Islet of Langerhans (tissue), 1 donor: Measurements from ENCODE around the gene ZBTB7C.

Source experiments
- FAIRE-seq: peaks from one replicate; lab custom pipeline; 2011; peaks lifted over from hg19 to GRCh38; lab: Jason Lieb, UNC

Gene ZBTB7C

DNA sequence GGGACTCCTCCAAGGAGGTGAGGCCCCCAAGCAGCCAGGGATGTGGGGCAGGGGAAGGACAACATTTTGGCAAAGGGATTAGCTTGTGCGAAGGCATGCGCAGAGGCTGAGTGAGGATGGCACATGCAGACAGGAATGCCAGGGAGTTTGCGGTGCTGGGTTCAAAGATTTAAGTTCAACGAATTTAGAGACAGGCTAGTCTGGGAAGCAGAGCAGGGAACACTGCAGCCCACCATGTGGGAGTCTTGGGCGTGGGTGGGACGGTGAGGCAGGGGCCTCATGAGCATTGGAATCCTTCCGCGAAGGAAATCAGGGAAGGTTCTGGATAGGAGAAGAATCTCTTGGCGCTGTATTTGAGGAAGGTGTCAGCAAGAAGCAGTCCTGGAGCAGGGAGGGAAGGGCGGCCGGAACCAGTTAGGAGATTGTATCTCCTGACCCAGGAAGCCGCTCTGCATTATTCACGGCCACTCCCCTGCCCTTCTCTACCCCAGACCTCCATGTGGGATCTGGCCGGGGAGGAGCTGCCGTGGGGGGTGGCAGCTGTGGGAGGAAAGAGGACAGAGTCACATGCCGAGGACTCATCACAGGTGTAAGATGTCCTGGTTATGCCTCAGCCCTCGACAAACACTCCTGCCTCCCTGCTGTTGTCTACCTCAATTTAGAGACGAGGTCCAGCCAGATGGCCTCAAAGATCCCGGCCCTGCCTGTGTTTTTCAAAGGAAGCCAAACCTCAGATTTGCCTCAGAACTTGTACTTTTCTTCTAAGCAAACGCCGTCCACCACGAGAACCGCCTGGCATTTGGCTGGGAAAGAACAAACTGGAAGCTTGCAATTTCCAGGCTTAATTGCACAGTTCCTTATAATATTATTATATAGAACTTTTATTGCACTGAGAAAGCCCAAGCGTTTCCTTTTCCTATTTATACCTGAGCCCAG is 355.0 kb downstream of the ZBTB7C start:
- FAIRE-seq, result no peak

DNA sequence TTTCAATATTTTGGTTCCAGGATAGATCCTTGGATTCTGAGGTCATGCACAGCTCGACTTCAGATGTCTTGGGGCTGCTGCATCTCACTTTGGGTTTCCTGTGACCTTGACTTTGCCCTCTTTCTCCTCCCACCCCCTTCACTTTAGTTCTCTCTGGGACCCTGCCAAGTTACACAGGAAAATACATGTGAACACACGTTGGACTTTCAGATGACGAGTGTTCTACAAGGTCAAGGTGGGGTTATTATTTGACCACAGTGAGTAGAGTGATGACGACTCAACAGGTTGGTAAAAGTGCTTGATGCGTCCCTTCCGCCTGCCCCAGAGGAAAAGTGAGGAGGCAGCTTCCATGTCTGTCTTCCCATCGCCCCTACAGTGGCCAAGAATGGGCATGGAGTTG is 356.3 kb downstream of the ZBTB7C start:
- no peak for FAIRE-seq

DNA sequence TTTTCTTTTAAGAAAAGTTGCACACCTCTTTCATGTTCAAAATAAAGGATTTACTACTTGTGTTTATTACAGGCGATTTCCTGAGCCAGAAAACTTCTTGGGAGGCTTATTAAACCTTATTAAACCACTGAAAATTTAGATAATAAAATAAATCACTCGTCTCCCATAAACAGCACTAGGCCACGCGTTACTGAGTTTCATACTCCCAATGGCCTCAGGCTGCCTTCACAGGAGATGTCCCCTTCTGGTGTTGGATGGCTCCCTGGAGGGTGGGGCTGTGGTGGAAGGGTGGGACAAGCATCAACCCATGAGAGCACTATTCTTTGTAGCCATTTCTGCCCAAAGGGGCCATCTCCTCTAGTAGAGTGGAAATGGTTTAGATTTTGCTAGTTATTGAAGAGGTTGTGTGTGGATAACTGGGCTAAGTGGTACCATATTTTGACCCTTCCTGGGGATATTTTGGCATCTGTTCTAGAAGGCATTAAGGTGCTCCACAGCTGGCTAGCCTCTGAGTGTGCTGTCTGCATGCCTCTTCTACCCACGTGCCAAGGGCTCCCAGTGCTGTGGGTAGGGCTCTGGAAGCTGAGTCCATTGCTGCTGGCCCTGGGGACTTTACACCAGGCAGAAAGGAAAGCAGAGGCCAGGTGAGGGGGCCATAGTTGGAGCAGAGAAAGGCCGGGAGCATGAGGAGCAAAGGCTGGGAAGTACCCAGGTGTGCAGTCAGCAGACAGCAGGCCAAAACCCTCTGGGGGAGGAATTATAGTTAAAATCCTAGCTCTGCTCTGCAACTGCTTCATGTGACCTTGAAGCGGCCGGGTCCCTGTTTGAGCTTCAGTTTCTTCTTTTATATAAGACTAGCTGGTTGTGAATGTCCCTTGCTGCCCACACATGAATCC is 357.0 kb downstream of the ZBTB7C start:
- FAIRE-seq, result no peak

DNA sequence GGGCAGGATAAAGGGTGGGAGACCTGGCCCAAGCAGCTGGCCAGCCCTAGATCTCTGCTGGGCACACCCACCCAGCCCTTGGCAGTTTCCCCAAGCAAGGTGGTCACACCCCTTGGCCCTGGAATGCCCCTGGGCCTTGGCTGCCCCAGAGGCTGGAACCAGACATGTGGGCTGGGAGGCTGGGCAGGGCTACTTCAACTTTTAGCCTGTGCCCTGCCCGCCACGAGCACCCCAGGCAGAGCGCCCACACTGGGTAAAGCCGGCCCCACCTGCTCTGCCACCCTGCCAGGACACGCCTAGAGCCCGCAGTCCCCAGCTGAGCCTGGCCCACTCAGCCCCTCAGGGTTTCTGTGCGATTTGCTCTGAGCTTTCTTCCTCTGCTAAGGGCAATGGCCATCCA is 359.0 kb downstream of the ZBTB7C start:
- no peak for FAIRE-seq

DNA sequence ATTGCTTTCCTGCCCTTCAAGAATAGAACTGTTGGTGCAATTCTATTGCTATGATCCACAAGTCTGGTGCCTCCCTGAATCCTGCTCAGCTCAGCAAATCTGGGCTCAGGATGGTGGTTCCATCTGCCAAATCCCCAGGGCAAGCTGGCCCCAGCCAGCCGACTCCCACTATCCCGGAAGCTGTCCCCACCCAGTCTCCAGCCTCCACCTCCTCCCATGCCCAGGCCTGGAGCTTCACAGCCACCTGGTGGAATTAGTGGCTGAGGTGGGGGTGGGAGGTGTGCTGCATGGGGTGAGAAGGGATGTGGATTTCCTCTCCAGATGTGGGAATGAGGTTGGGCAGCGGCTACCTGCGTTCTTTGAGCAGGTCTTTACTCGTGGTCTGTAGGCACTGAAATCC is 359.4 kb downstream of the ZBTB7C start:
- no peak for FAIRE-seq

DNA sequence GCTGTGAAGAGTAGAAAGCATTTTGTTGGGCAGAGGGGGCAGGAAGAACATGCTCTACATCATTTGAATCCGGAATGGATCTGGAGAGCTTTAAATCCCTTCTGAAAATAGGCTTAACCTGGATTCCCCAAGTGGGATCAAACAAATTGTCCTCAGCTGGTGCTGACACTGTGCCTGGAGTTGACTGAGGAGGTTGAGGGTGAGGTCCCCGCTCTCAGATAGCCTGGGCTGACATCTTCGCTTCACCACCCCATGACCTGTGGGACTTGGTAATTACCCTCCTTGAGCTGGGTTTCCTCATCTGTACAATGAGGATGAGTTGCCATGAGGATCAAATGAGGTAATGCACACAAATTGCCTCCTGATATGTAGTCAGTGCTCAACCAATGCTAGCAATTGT is 360.9 kb downstream of the ZBTB7C start:
- no peak for FAIRE-seq

DNA sequence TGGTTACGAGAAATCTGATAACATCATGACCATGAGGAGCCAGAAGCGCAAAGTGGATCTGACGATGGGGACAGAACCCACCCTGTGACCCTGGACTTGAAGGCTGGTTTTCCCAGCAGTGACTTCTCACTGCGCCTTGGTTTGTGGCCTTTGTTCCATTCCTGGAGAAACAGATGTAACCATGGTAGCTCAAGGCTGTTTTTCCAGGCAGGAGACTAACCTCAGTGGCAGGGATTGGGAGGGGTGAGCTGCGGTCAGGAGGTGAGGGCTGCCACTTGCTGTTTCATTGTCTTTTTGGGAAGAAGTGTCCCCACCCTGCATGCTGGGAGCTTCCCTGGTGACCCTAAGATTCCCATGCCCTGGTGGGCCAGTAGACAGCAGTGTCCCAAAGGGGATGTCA is 362.3 kb downstream of the ZBTB7C start:
- FAIRE-seq, result no peak

DNA sequence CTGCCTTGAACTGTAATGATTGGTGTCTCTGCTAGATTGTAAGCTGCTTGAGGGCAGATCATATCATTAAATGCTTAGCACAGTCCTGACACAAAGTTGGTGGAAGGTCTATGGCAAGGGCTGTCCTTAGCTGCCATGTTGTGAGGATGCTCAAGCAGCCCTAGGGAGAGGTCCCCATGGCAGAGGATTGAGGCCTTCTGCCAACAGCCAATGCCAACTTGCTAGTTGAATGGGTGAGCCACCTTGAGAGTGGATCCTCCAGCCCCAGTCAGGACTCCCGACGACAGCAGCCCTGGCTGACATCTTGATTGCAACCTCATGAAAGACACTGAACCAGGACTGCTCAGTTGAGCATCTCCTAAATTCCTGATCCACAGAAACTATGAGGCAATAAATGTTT is 363.4 kb downstream of the ZBTB7C start:
- no peak for FAIRE-seq

DNA sequence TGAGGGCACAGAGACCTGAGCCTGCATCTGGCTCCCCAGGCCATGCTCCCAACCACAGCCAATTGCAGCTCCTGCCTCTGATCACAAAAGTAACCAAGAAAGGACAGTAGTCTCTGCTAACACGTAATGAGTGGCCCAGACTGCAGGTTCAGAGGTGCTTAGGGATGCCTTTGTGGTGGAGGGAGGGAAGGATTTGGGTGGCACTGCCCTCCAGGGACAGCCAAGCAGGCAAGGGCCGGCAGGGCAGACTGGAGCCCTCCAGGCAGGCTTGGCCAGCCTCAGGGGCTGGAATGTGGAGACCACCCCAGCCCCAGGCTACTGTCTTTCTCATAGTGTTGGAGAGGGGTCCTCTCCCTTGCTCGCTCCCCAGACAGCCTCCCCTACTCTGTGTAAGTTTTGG is 364.2 kb downstream of the ZBTB7C start:
- no peak for FAIRE-seq

DNA sequence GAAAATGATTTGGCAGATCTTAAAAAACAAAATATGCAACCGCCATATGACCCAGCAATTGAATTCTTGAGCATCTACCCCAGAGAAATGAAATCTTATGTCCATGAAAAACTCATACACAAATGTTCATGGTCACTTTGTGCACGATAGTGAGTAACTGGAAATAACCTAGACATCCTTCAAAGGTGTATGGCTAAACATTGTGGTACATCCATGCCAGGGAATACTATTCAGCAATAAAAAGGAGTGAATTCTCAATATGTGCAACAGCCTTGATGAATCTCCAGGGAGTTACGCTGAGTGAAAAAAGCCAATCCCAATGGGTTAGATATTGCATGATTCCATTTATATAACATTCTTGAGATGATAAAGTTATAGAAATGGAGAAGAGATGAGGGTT is 366.0 kb downstream of the ZBTB7C start:
- no peak for FAIRE-seq

DNA sequence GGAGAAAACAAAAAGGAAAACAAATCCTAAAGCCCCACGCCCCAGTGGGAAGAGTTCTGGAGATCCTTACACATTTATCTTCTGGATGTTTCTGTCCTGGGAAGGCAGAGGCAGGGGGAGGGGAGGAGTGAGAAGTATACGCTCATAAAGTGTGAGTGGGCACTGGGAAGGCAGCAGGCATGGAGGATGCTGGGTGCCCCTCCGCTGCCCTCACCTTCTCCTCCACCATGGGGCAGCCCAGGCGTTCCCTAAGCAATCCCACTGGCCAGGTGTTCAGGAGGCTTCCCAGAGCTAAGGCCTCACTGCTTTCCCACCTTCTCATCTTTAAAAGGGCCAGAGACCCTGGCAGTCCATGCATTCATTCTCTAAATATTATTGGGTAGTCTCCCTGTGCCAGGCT is 366.8 kb downstream of the ZBTB7C start:
- no peak for FAIRE-seq

DNA sequence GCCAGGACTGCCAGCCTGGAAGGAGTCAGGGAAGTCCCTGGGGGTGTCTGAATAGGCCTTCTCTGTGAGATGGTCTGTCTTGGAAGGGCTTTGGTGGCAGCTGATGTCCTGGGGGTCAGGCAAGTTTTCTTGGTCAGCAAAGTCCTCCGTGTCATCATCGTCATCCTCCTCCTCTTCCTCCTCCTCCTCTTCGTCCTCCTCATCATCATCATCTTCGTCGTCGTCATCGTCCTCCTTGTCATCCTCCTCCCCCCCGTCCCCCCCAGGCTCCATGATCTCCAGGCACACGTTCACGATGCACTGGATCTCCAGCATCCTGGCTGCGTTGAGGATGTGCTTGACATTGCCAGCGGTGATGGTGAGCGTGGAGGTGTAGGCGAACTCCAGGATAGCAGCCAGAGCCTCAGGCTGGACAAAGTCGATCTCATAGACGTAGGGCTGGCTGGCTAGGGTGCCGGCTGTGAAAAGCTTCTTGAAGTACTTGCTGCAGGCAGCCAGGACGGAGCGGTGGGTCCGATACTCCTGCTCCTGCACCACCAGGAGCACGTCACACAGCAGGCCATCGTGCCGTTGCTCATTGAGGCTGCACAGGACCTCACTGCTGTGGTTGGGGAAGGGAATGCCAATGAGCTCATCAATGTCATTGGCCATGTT is 368.6 kb downstream of the ZBTB7C start:
- no peak for FAIRE-seq

DNA sequence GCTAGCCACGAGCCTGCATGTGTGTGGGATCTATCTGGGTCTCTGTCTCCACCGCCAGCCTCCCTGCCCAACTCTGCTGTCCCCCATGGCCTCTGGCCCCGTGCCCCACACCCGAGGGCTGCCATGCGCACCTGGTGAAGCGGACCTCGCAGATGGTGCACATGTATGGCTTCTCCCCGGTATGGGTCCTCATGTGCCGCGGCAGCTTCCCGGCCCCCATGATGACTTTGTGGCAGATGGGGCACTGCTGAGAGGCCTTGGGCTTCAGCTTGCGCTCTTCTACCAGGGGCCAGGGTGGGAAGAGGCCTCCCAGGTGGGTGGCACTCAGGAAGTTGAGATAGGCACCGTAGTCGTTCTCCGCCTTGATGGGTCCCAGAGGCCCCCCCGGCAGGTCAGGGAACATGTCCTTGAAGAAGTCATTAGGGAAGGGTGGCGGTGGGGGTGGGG is 369.4 kb downstream of the ZBTB7C start:
- no peak for FAIRE-seq

DNA sequence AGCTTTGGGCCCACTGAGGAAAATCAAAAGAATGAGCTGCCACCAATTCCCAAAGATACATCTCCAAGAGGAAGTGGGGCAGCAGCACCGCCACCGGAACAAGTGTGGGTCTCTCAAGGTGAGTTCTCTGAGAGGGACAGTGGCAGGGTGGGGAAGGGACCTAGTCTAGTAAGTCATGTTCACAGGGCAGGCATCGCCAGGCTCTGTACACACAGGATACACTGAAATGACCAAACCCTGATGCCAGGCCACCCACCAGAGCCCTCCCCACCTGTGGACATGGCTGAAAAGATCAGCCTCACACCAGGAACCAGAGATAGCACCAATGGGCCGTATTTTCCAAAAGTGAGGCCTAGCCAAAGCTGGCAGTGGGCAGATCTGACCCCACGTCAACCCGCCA is 370.5 kb downstream of the ZBTB7C start:
- FAIRE-seq, result no peak

DNA sequence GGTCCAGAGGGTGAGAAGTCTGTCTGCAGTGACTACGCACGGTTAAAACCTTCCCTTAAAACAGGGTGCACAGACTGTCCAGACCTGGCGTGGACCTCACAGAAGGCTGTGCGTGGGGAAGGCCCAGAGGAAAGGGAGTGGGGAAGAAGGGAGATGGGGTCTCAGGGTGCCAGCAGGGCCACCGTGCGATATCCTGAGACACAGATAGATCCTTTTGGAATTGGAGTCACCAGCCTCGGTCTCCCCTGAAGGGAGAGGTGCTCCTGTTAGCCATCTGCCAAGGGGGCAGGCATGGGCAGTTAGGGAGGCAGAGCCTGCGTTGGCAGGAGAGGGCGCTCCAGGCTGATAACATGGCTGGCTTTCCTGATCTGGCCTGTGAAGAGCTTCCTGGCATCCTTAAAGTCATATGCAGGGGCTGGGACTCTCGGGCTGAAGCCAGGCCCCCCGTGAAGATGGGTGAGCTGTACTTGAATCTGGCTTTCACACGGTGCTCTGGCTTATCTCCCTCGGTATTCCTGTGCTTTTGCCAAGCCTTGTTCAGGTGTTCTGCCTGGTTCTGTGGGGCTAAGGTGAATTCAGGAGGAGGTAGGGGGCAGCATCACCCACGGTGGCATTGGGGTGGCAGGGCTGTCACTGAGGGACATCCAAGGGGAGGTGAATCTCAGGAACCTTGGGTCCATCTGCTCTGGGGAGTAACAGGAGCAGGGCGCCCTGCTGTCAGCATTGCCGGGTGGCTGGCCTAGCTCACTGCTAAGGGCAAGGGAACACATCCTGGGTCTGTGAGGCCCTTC is 371.5 kb downstream of the ZBTB7C start:
- no peak for FAIRE-seq

DNA sequence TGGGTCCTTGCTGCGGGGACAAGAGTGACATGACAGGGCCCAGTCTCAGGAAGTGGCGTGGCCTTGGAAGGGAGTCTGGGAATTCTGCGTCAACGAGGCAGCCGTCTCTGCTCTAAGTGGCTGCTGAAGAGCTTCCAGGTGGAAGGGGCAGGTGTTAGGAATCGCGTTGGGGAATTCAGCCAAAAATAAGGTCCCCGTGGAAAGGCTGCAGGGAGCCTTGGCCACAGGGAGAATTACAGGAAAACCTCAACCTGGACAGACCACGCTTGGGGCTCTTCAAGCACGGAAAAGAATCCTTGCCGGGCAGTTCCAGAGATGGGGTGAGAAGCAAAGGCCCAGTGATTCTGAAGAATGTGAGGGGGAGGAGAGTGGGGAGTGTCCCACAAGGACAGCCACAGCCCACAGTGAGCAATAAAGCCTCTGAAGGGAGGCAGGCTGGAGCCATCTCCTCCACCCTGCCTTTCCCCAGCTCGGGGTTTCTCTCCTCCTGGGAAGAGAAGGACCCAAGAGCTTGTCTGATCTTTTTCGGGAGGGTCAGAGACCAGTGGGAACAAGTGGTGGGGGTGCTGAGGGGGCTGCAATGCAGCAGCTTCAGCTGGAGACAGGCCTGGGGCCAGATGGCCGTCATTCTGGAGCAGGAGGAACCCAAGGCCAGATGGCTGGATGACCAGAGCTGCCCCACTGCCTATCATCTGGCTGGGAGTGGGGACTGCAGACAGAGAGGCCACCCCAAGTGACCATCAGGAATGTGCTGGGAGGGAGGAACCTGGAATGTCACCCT is 372.4 kb downstream of the ZBTB7C start:
- FAIRE-seq, result no peak

DNA sequence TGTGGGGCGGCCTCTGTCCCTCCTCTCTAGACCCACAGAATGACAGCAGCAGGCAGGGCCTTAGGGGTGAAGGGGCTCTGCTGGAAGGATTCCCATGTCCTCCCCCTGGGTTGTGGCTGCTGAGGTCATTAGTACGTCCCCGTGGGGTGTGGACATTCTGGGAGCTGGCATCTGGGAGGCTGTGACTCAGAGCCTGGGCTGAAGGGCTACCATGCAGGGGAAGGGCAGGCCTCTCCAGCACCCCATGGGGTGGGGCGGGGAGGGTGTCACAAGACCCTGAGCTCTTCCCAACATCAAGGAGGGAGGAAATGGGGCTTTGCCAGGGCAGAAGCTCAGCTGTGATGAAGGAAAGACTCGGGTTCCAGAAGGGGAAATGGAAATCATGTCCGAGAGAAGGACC is 373.0 kb downstream of the ZBTB7C start:
- FAIRE-seq, result no peak

DNA sequence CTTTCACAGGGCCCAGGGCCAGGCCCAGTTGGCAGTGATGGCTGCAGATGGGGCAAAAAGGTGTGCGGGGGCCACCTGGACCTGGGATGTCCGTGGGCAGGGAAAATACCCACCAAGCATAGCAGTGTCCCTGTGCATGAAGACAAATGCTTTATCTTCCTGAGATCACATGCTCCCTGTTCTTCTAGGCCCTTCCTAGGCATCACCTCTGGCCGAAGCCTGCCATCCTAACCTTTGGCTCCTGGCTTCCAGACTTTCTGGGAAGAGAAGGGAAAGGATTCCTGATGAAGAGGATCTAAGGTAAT is 373.7 kb downstream of the ZBTB7C start:
- FAIRE-seq, result no peak

DNA sequence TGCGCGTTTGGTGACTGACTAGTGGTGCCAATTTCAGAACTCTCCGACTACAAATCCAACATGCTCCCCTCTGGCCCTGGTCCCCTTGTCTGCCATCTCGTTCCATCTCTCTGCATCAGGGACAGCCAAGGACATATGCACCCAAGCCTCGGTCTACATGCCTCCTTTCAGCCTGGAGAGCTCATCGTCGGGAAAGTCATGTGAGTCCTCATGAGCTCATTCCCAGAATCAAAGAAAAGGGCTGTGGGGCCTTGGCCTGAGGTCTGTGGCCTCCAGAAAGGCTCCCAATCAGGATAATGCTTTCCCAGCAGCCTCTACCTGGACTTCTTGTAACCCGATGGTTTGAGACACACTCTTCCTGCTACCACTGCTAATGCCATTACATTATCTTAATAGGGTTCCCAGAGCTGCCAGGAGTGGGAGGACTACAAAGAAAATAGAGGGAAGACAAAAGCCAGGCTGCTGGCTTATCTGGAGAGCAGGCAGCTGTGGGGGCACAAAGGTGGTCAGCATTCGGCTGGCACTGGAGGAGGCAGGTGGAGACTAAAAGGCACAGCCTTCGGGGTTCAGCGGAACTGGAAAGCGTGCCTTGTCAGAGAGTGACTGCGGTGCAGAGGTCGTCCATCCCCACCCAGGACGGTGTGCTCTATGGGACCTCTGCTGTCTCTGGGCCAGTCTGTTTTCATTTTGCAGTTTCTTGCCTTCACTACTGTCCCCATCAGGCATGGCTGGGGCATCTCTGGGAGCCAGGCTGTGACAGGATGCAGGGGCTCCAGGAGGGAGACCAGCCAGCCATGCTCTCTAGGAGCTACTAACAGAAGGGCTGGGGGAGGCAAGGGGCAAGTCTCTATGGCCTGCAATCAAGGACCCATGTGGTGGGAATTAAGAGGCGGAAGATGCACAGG is 374.3 kb downstream of the ZBTB7C start:
- no peak for FAIRE-seq
